Keratinocyte (primary cell): ENCODE measurements around the gene IDS. TPM values are rescaled to one million over a fixed set of nuclear protein-coding genes. Genes with fewer than 3 reads are reported as not detected.

Source experiments
- DNase-seq: peaks from one replicate; pipeline ENCODE4 v3.0.0-alpha.2; 2011; ENCODE audit warnings: low read depth, missing footprints, low spot score
- FAIRE-seq: peaks from 2 replicates; lab custom pipeline; 2011; peaks lifted over from hg19 to GRCh38; lab: Jason Lieb, UNC
- H2AFZ ChIP-seq: 2 replicates; pipeline ENCODE4 v1.6.0; 2012; ENCODE audit warnings: low read length, control low read depth, inconsistent platforms; ENCODE audit not compliant: control insufficient read depth
- H3K27ac ChIP-seq: 2 replicates; pipeline ENCODE4 v1.5.1; 2011; ENCODE audit warnings: low read length; ENCODE audit not compliant: control insufficient read depth, insufficient read depth
- H3K27me3 ChIP-seq: 3 replicates; pipeline ENCODE4 v1.6.0; 2011; ENCODE audit warnings: low read length; ENCODE audit not compliant: control insufficient read depth, insufficient read depth; ENCODE audit errors: extremely low read depth
- H3K36me3 ChIP-seq, 2 experiments: 2 replicates in 1 of 2; 3 replicates in 1 of 2; pipeline ENCODE4 v1.5.1; 2011; ENCODE audit warnings: low read length in 2 of 2, mild to moderate bottlenecking in 1 of 2; ENCODE audit not compliant: control insufficient read depth in 2 of 2, insufficient read depth in 2 of 2; ENCODE audit errors: extremely low read depth in 1 of 2
- H3K4me1 ChIP-seq: 3 replicates; pipeline ENCODE4 v1.5.1; 2011; ENCODE audit warnings: low read length; ENCODE audit not compliant: control insufficient read depth, insufficient read depth; ENCODE audit errors: extremely low read depth
- H3K4me2 ChIP-seq: 3 replicates; pipeline ENCODE4 v1.6.0; 2011; ENCODE audit warnings: low read depth, low read length; ENCODE audit not compliant: control insufficient read depth, insufficient read depth; ENCODE audit errors: extremely low read depth
- H3K4me3 ChIP-seq, 3 experiments: fragments of 200-600 bp in 1 of 3; sonication (generic) in 1 of 3; 2 replicates in 2 of 3; 3 replicates in 1 of 3; pipeline ENCODE4 v1.5.1; 2011 to 2016; ENCODE audit warnings: low read length in 3 of 3, mild to moderate bottlenecking in 3 of 3, control low read depth in 2 of 3, inconsistent platforms in 1 of 3, low read depth in 1 of 3, mixed read lengths in 1 of 3, mixed run types in 1 of 3, moderate library complexity in 1 of 3; ENCODE audit not compliant: control insufficient read depth in 2 of 3, insufficient read depth in 2 of 3; ENCODE audit errors: extremely low read depth in 1 of 3
- H3K79me2 ChIP-seq: 2 replicates; pipeline ENCODE4 v1.6.0; 2012; ENCODE audit warnings: low read length; ENCODE audit not compliant: control insufficient read depth, insufficient read depth
- H3K9ac ChIP-seq: 3 replicates; pipeline ENCODE4 v1.6.0; 2011; ENCODE audit warnings: low read length; ENCODE audit not compliant: control insufficient read depth, insufficient read depth; ENCODE audit errors: extremely low read depth
- H3K9me1 ChIP-seq: 3 replicates; pipeline ENCODE4 v1.6.0; 2011; ENCODE audit warnings: low read length; ENCODE audit not compliant: control insufficient read depth, insufficient read depth; ENCODE audit errors: extremely low read depth
- H3K9me3 ChIP-seq: 2 replicates; pipeline ENCODE4 v1.5.1; 2012; ENCODE audit warnings: low read depth, low read length; ENCODE audit not compliant: control insufficient read depth
- H4K20me1 ChIP-seq: 3 replicates; pipeline ENCODE4 v1.6.0; 2011; ENCODE audit warnings: low read length; ENCODE audit not compliant: control insufficient read depth, insufficient read depth; ENCODE audit errors: extremely low read depth
- CTCF ChIP-seq, 3 experiments: IDR thresholded peaks in 1 of 3; conservative IDR thresholded peaks in 1 of 3; optimal IDR thresholded peaks in 1 of 3; 2 replicates in 2 of 3; 3 replicates in 1 of 3; pipeline versions ENCODE3 to v1.5.1; 2011; ENCODE audit warnings: low read length in 3 of 3, mild to moderate bottlenecking in 3 of 3, moderate library complexity in 2 of 3, control low read depth in 1 of 3, inconsistent platforms in 1 of 3; ENCODE audit not compliant: insufficient read depth in 2 of 3; ENCODE audit errors: extremely low read depth in 1 of 3
- EZH2 ChIP-seq: IDR thresholded peaks from one replicate; pipeline ENCODE4 v1.6.1; 2012; ENCODE audit warnings: inconsistent platforms, mild to moderate bottlenecking, low read length, moderate library complexity
- dilution Hi-C: fragments of 300-500 bp; cut with MboI; formaldehyde crosslinking; loops from one replicate; pipeline ENCODE4 v1.7.0; 2020; ENCODE audit warnings: low sequenced_read_pairs; ENCODE audit not compliant: extremely low pct_ligation_motif_present
- polyA plus RNA-seq, 5 experiments: library from polyadenylated mRNA; depleted of rRNA in 3 of 5; stranded (reverse) in 3 of 5; stranded (forward) in 1 of 5; unstranded in 1 of 5; fragments of >200 nt; gene quantifications; 1 replicate in 1 of 5; 2 replicates in 3 of 5; 3 replicates in 1 of 5; pipeline versions ENCODE4 v1.2.1 to v1.2.3, GENCODE V29; 2011 to 2012; ENCODE audit warnings: missing spikeins in 2 of 5, low read depth in 1 of 5, low replicate concordance in 1 of 5

IDS gene
- polyA plus RNA-seq, 1 donor (not counting 4 experiments of a cell fraction or from before 2014, with no cell fraction given): 59.7 TPM

- TF ChIP-seq CTCF (optimal IDR thresholded peaks at IDR 0.05 in 1 of 3, IDR thresholded peaks at IDR 0.05 in 1 of 3, conservative IDR thresholded peaks at IDR 0.05 in 1 of 3; ENCODE audit: extremely low read depth in 1 of 3, insufficient read depth in 2 of 3, low read length in 3 of 3): no peak
- TF ChIP-seq EZH2: no peak
- Histone ChIP-seq H3K36me3 (no peaks in the 10 kb centered on the region), H3K9me3 (no peaks in the 10 kb centered on the region), H3K4me3 (no peak overlapping the region), H3K79me2 (no peaks in the 10 kb centered on the region), H3K9ac (no peak overlapping the region), H3K4me2 (no peak overlapping the region), H3K9me1 (no peaks in the 10 kb centered on the region), H2AFZ (no peak overlapping the region), H3K27me3 (no peaks in the 10 kb centered on the region), H4K20me1 (no peaks in the 10 kb centered on the region), H3K27ac (no peak overlapping the region), H3K4me1 (no peaks in the 10 kb centered on the region)
- dilution Hi-C loops: no loop called here
- DNase-seq (no peak), FAIRE-seq (no peak)
These were observed 35.7 kb downstream of the IDS start for GRCh38 chrX:149469406-149469805.

- dilution Hi-C loops: no loop called here
- Histone ChIP-seq H3K9ac (no peak overlapping the region), H4K20me1 (no peaks in the 10 kb centered on the region), H3K36me3 (no peaks in the 10 kb centered on the region), H3K9me1 (no peaks in the 10 kb centered on the region), H3K9me3 (no peaks in the 10 kb centered on the region), H3K4me2 (no peak overlapping the region), H3K27me3 (no peaks in the 10 kb centered on the region), H3K79me2 (no peaks in the 10 kb centered on the region), H3K4me3 (no peak overlapping the region), H3K4me1 (no peaks in the 10 kb centered on the region), H3K27ac (no peak overlapping the region), H2AFZ (no peak overlapping the region)
- TF ChIP-seq CTCF (optimal IDR thresholded peaks at IDR 0.05 in 1 of 3, IDR thresholded peaks at IDR 0.05 in 1 of 3, conservative IDR thresholded peaks at IDR 0.05 in 1 of 3; ENCODE audit: extremely low read depth in 1 of 3, insufficient read depth in 2 of 3, low read length in 3 of 3) (no peak), EZH2 (no peak)
- FAIRE-seq (no peak), DNase-seq (no peak)
These were observed 37.2 kb downstream of the IDS start for GRCh38 chrX:149467920-149468319.
